Neuronal stem cell (in vitro differentiated cells): ENCODE data around the gene ZDHHC17.

Source experiments
- DNase-seq: peaks from one replicate; pipeline ENCODE4 v3.0.0-alpha.2; 2013; ENCODE audit warnings: low spot score
- H2AFZ ChIP-seq: one replicate; pipeline ENCODE4 v1.6.1; 2013; ENCODE audit warnings: mild to moderate bottlenecking, low read length, inconsistent platforms
- H2AK5ac ChIP-seq: 2 replicates; pipeline ENCODE4 v1.6.1; 2013; ENCODE audit warnings: low read depth, mild to moderate bottlenecking, inconsistent platforms, low read length, moderate library complexity, mixed read lengths
- H2BK120ac ChIP-seq: 2 replicates; pipeline ENCODE4 v1.6.1; 2013; ENCODE audit warnings: low read depth, mild to moderate bottlenecking, inconsistent platforms, low read length, moderate library complexity, mixed read lengths
- H2BK12ac ChIP-seq: one replicate; pipeline ENCODE4 v1.6.1; 2013; ENCODE audit warnings: low read length, inconsistent platforms
- H2BK15ac ChIP-seq: 2 replicates; pipeline ENCODE4 v1.6.1; 2013; ENCODE audit warnings: mild to moderate bottlenecking, low read length, inconsistent platforms, mixed read lengths
- H2BK5ac ChIP-seq: one replicate; pipeline ENCODE4 v1.6.1; 2013; ENCODE audit warnings: inconsistent platforms, mild to moderate bottlenecking, low read length, moderate library complexity
- H3K14ac ChIP-seq: one replicate; pipeline ENCODE4 v1.6.1; 2013; ENCODE audit warnings: low read length, inconsistent platforms
- H3K18ac ChIP-seq: 2 replicates; pipeline ENCODE4 v1.6.1; 2013; ENCODE audit warnings: low read length, inconsistent platforms
- H3K23ac ChIP-seq: 2 replicates; pipeline ENCODE4 v1.6.1; 2013; ENCODE audit warnings: low read depth, mild to moderate bottlenecking, mixed read lengths, low read length, inconsistent platforms; ENCODE audit not compliant: poor library complexity
- H3K27ac ChIP-seq: replicated peaks from 3 replicates; pipeline ENCODE4 v1.5.1; 2013; ENCODE audit warnings: low read length, inconsistent platforms
- H3K27me3 ChIP-seq, 3 experiments: 2 replicates each; pipeline ENCODE4 v1.6.1; 2013; ENCODE audit warnings: low read length in 3 of 3, mild to moderate bottlenecking in 2 of 3, inconsistent platforms in 1 of 3, low read depth in 1 of 3, mixed read lengths in 1 of 3, moderate library complexity in 1 of 3; ENCODE audit not compliant: control insufficient read depth in 3 of 3, insufficient read depth in 3 of 3
- H3K36me3 ChIP-seq, 2 donors: replicated peaks in 1 of 2; 2 replicates each; pipeline ENCODE4 v1.6.1; 2013; ENCODE audit warnings: low read length in 2 of 2; ENCODE audit not compliant: control insufficient read depth in 2 of 2, insufficient read depth in 2 of 2
- H3K4ac ChIP-seq: 2 replicates; pipeline ENCODE4 v1.6.1; 2013; ENCODE audit warnings: inconsistent platforms, mild to moderate bottlenecking, low read length, moderate library complexity
- H3K4me1 ChIP-seq, 2 donors: 1 replicate in 1 of 2; 2 replicates in 1 of 2; pipeline ENCODE4 v1.6.1; 2013; ENCODE audit warnings: low read length in 2 of 2, low read depth in 1 of 2; ENCODE audit not compliant: control insufficient read depth in 2 of 2, insufficient read depth in 1 of 2
- H3K4me2 ChIP-seq: one replicate; pipeline ENCODE4 v1.6.1; 2013; ENCODE audit warnings: mild to moderate bottlenecking, low read length, inconsistent platforms; ENCODE audit not compliant: insufficient read depth, poor library complexity, severe bottlenecking
- H3K4me3 ChIP-seq, 2 donors: 2 replicates each; pipeline ENCODE4 v1.5.1; 2013; ENCODE audit warnings: low read length in 2 of 2, mild to moderate bottlenecking in 2 of 2, inconsistent platforms in 1 of 2, moderate library complexity in 1 of 2
- H3K79me1 ChIP-seq: one replicate; pipeline ENCODE4 v1.6.1; 2013; ENCODE audit warnings: low read depth, mild to moderate bottlenecking, inconsistent platforms, low read length, moderate library complexity
- H3K9ac ChIP-seq: one replicate; pipeline ENCODE4 v1.6.1; 2013; ENCODE audit warnings: mild to moderate bottlenecking, low read depth, low read length, inconsistent platforms; ENCODE audit not compliant: poor library complexity
- H3K9me3 ChIP-seq, 2 donors: replicated peaks in 1 of 2; 2 replicates each; pipeline versions ENCODE3 to v1.6.1; 2013; ENCODE audit warnings: low read length in 2 of 2, mild to moderate bottlenecking in 2 of 2, inconsistent platforms in 1 of 2, low read depth in 1 of 2, mixed read lengths in 1 of 2, moderate library complexity in 1 of 2; ENCODE audit not compliant: control insufficient read depth in 2 of 2, insufficient read depth in 1 of 2
- H4K8ac ChIP-seq: one replicate; pipeline ENCODE4 v1.6.1; 2013; ENCODE audit warnings: low read depth, mild to moderate bottlenecking, inconsistent platforms, low read length, moderate library complexity
- H4K91ac ChIP-seq: one replicate; pipeline ENCODE4 v1.6.1; 2013; ENCODE audit warnings: low read length, low read depth, mild to moderate bottlenecking, inconsistent platforms; ENCODE audit not compliant: poor library complexity
- WGBS, 2 donors: extraction: QIAGEN DNeasy Blood & Tissue Kit; methylation state at CpG; one replicate each; pipeline ENCODE4 v1.1.7; 2013; ENCODE audit warnings: missing lambda C conversion rate in 2 of 2, mixed read lengths in 1 of 2; ENCODE audit not compliant: insufficient read length in 2 of 2, insufficient replicate concordance in 1 of 2; ENCODE audit errors: extremely low coverage in 2 of 2; 5-methylcytosine and 5-hydroxymethylcytosine counted together

ZDHHC17 gene

DNA sequence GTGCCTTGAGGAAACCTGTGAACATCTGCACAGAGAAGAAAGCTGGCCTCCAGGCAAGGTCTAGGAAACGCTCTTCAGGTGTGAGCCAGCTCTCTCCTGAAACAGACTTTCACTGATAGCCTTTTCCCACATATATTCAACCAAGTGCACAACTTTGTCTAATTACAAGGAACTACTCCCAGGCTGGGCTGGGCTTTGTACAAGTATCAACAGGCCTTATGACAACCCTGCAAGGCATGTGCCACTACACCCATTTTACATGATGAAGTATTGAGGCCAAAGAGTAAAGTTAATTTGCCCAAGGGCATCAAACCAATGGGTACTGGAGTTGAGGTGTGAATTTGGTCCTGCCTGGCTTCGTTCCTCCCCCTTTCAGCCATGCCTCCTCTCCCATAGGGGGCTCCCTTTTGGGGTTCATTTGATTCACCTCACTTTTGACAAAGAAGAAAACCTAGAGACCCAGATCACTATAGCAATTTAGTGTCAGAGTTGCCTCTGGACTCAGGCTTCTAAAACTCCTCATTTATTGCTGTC is 112.8 kb downstream of the ZDHHC17 start:
- peaks cover 16% of the 10 kb centered on the region in 2 donors for H3K4me1 ChIP-seq
- H3K27me3 ChIP-seq = no peaks in the 10 kb centered on the region
- peak overlapping the region; percentile 57 for H3K4me2 ChIP-seq
- no peak overlapping the region for H2BK15ac ChIP-seq
- H2AFZ ChIP-seq = no peak overlapping the region
- H2BK120ac ChIP-seq = no peak overlapping the region
- H3K79me1 ChIP-seq = peaks cover 6% of the 10 kb centered on the region
- no peak overlapping the region for H4K8ac ChIP-seq
- no CpG with 5 or more reads among the region's 2 CpGs for WGBS, 2 donors
- H2BK5ac ChIP-seq = no peak overlapping the region
- H2AK5ac ChIP-seq = no peak overlapping the region
- H2BK12ac ChIP-seq = no peak overlapping the region
- H3K9ac ChIP-seq = no peak overlapping the region
- no peak overlapping the region for H4K91ac ChIP-seq
- no peak overlapping the region for H3K18ac ChIP-seq
- peak overlapping the region in 1 of 2 donors; percentile 86 for H3K4me3 ChIP-seq
- no peak for DNase-seq
- H3K4ac ChIP-seq = no peak overlapping the region
- no peak overlapping the region for H3K27ac ChIP-seq
- H3K14ac ChIP-seq = no peak overlapping the region
- no peak overlapping the region for H3K23ac ChIP-seq
- peaks cover 2 to 36% of the 10 kb centered on the region in 2 donors for H3K36me3 ChIP-seq
- H3K9me3 ChIP-seq = peaks cover 0 to 25% of the 10 kb centered on the region in 2 donors

DNA sequence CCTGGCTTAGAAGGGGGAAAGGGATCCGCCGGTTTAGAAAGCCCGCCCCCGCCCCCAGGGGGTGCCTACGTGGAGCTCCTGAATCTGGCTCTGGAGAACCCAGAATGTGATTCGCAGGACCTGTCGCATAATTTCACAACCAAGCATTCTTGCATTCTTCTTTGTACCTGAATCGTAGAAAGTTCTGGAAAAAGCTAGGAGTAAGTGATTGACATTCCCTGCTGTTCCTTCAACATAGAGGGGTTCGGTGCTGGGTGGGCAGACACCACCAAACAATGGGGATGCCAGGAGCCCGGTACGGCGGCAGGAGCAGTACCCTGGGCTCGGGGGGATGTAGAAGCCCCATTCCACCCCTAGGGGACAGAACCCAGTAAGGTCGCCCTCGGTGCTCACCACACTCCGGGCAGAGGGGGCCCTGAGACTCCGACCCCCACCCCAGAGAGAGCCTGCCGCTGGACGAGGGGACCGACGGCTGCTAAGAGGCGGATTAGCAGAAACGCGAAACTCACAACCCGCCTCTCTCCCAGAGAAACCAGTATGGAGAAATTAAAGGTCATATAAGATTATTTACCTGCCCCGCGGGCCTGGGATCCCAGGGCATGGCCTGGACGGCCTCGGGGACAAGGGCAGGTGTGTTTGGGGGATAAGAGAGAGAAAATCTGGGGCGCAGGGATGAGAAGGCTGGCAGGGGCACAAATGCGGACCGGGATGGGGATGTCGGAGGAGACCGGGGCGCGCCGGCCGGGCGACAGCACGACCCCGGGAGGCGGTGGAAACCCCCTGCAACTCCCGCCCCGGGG is 114.4 kb downstream of the ZDHHC17 start:
- Histone ChIP-seq H3K27me3 (no peaks in the 10 kb centered on the region), H3K18ac (peak overlapping the region; percentile 94), H3K4me1 (peaks cover 16% of the 10 kb centered on the region in 2 donors), H2BK12ac (no peak overlapping the region), H3K14ac (no peak overlapping the region), H3K9me3 (peaks cover 0 to 18% of the 10 kb centered on the region in 2 donors), H3K9ac (peak overlapping the region; percentile 61), H3K4me3 (peak overlapping the region; percentile 86 to 89), H4K91ac (no peak overlapping the region), H3K23ac (no peak overlapping the region), H3K79me1 (peaks cover 6% of the 10 kb centered on the region), H2AK5ac (no peak overlapping the region), H2AFZ (peak overlapping the region; percentile 96), H3K36me3 (peaks cover 2 to 24% of the 10 kb centered on the region in 2 donors), H3K27ac (peak overlapping the region; percentile 84), H2BK120ac (no peak overlapping the region), H2BK15ac (no peak overlapping the region), H4K8ac (no peak overlapping the region), H3K4me2 (peak overlapping the region; percentile 64), H3K4ac (no peak overlapping the region), H2BK5ac (peak overlapping the region; percentile 89)
- WGBS, 2 donors = no CpG with 5 or more reads among the region's 44 CpGs
- peak; percentile 58 for DNase-seq

DNA sequence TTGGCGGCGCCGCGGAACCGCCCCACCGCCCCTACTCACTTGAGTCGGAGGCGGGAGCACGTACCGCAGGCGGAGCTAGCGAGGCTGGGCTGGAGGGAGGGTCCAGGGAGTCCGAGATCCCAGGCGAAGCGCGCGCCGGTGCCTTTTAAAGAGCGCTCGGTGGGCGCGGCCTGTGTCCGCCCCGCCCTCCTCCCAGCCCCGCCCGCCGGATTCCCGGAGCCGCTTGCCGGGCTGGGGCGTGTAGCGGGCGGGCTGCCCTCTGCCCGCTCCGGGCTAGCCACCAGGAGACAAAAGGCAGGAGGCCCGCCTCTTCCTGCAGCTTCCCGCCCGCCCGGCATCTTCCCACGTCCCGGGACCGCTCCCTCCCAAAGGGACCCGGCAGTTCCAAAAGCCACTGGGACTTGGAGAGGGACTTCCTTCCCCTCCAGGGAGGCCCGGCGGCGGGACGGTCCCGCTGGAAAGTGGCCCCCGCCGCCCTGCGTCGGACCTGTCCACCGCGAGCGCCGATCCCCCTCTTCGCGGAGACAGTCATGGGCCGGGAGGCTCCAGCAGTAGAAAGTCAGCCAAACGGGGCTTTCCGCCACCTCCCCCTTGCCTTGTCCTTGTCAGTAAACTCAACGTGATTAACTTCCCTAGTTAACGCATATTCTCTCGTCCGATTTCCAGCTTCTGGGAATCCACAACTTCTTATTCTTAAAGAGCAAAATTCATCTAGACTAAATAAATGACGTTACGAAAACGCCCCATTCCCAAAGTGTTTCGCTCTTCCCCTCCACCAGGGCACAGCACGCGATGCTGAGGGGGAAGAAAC is 115.2 kb downstream of the ZDHHC17 start, which contains the start of gene CSRP2:
Gene CSRP2 (minus strand): TSS at position 121 of the 811 bp plus-strand sequence. CDS start 12,759 bp downstream, outside the sequence.
- no peak within 1 kb of the TSS for H3K23ac ChIP-seq
- peak within 1 kb of the TSS; percentile 89 for H2BK5ac ChIP-seq
- peak within 1 kb of the TSS; percentile 2 for H2BK12ac ChIP-seq
- H3K27me3 ChIP-seq = no peaks in the 10 kb centered on the region
- no peak within 1 kb of the TSS for H3K14ac ChIP-seq
- peak within 1 kb of the TSS; percentile 75 for H3K9ac ChIP-seq
- peaks cover 6% of the 10 kb centered on the region for H3K79me1 ChIP-seq
- peak within 1 kb of the TSS; percentile 86 to 89 for H3K4me3 ChIP-seq
- peak within 1 kb of the TSS; percentile 65 for H3K4me2 ChIP-seq
- H3K4ac ChIP-seq = no peak within 1 kb of the TSS
- peak within 1 kb of the TSS; percentile 87 for H3K27ac ChIP-seq
- no CpG with 5 or more reads among the region's 71 CpGs for WGBS, 2 donors
- peaks cover 16 to 18% of the 10 kb centered on the region in 2 donors for H3K4me1 ChIP-seq
- H2AK5ac ChIP-seq = no peak within 1 kb of the TSS
- H4K8ac ChIP-seq = no peak within 1 kb of the TSS
- no peak within 1 kb of the TSS for H2BK15ac ChIP-seq
- H4K91ac ChIP-seq = no peak within 1 kb of the TSS
- peak within 1 kb of the TSS; percentile 96 for H2AFZ ChIP-seq
- H3K36me3 ChIP-seq = peaks cover 2 to 16% of the 10 kb centered on the region in 2 donors
- peak; percentile 96 for DNase-seq
- no peak within 1 kb of the TSS for H2BK120ac ChIP-seq
- peaks cover 0 to 13% of the 10 kb centered on the region in 2 donors for H3K9me3 ChIP-seq
- H3K18ac ChIP-seq = peak within 1 kb of the TSS; percentile 95
